Choroid plexus epithelial cell (primary cell): ENCODE measurements around the gene AOX1.
"Not testable (repeated sequence)": the region's sequence is repeated elsewhere in the genome, so short reads cannot be mapped to it uniquely, and the experiment has no call there.

Experiments
- DNase-seq: peaks from one replicate; pipeline ENCODE4 v3.0.0-alpha.2; 2010; ENCODE audit warnings: low read depth
- H3K4me3 ChIP-seq: 2 replicates; pipeline ENCODE4 v1.5.1; 2011; ENCODE audit warnings: low read depth, mild to moderate bottlenecking, control low read depth, low read length, moderate library complexity
- TF ChIP-seq, protein P1 (sequence below): conservative IDR thresholded peaks from 2 replicates; pipeline ENCODE4 v1.5.1; 2011; ENCODE audit warnings: low read depth, mild to moderate bottlenecking, control low read depth, inconsistent platforms, low read length, moderate library complexity

The AOX1 gene

GRCh38 chr2:200705305-200706041 lies 119.7 kb downstream of the AOX1 start:
- DNase-seq: peak; percentile 54
- TF ChIP-seq, protein P1, sequence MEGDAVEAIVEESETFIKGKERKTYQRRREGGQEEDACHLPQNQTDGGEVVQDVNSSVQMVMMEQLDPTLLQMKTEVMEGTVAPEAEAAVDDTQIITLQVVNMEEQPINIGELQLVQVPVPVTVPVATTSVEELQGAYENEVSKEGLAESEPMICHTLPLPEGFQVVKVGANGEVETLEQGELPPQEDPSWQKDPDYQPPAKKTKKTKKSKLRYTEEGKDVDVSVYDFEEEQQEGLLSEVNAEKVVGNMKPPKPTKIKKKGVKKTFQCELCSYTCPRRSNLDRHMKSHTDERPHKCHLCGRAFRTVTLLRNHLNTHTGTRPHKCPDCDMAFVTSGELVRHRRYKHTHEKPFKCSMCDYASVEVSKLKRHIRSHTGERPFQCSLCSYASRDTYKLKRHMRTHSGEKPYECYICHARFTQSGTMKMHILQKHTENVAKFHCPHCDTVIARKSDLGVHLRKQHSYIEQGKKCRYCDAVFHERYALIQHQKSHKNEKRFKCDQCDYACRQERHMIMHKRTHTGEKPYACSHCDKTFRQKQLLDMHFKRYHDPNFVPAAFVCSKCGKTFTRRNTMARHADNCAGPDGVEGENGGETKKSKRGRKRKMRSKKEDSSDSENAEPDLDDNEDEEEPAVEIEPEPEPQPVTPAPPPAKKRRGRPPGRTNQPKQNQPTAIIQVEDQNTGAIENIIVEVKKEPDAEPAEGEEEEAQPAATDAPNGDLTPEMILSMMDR: peak; percentile 74
- H3K4me3 ChIP-seq: no peak overlapping the region

GRCh38 chr2:200708943-200709342 lies 123.1 kb downstream of the AOX1 start:
- DNase-seq: no peak
- TF ChIP-seq, protein P1: no peak

GRCh38 chr2:200713003-200713703 lies 127.3 kb downstream of the AOX1 start:
- peak; percentile 95 for DNase-seq
- peak overlapping the region; percentile 66 for H3K4me3 ChIP-seq
- TF ChIP-seq, protein P1: peak; percentile 91

More at GRCh38 chr2:200708943-200709342, 123.1 kb downstream of the AOX1 start:
- H3K4me3 ChIP-seq: no peak overlapping the region

DNA sequence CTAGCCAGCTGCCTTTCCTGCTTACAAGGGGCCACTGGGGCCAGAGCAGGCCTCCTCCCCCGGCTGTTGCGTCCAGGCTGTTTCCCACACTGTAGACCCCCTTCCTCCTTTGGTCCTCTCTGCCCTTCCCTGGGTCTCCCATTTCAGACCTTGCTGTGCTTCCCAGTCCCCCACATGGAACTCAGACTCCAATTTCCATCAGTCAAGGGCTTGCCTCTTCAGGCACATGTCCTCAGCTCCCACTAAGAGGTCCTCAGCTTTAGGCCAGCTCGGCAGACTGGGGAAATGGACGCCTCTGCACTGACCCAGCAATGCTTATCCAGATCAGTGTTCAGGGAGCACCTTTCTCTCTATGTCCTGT lies 127.9 kb downstream of the AOX1 start:
- TF ChIP-seq, protein P1: no peak
- DNase-seq: no peak
- no peak overlapping the region for H3K4me3 ChIP-seq

- DNase-seq, H3K4me3 ChIP-seq: not testable (repeated sequence)
Measured at GRCh38 chr2:200715014-200715413, 129.2 kb downstream of the AOX1 start.

DNA sequence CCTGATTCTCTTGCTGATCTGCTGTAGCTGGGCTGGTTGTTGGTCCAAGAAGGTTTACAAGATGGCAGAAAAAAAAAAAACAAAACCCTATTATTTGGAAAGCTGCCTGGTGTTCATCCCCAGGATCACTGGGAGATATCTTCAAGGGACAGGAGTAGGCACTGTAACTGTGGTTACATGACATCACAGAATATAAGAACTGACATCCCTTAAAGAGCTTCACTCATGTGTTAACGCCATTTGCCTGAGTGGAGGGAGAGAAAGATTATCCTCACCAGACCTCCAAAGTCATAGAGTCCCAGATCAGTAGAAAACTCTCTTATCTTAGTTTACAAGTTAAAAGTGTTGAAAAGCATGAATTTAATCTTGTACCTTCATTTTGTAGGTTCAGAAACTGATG lies 130.6 kb downstream of the AOX1 start:
- H3K4me3 ChIP-seq: no peak overlapping the region
- no peak for DNase-seq
- TF ChIP-seq, protein P1: no peak
